Peyer's patch (tissue), 4 donors: Measurements from ENCODE around the gene ATP8A1. TPM values are rescaled to one million over a fixed set of nuclear protein-coding genes. Genes with fewer than 3 reads are reported as not detected.

Source experiments
- DNase-seq, 3 donors: peaks; one replicate each; pipeline ENCODE4 v3.0.0-alpha.2; 2017 to 2019
- H3K27ac ChIP-seq, 4 donors: fragments of 200-600 bp; sonication (generic); one replicate each; pipeline ENCODE4 v1.5.1; 2016 to 2019
- H3K27me3 ChIP-seq, 2 donors: fragments of 200-600 bp; sonication (generic); one replicate each; pipeline ENCODE4 v1.5.1; 2019
- H3K36me3 ChIP-seq, 3 donors: fragments of 200-600 bp; sonication (generic); one replicate each; pipeline ENCODE4 v1.5.1; 2016 to 2019
- H3K4me1 ChIP-seq, 4 donors: fragments of 200-600 bp; sonication (generic); one replicate each; pipeline ENCODE4 v1.5.1; 2016 to 2019
- H3K4me3 ChIP-seq, 4 donors: fragments of 200-600 bp; sonication (generic); 1 replicate in 3 of 4; 2 replicates in 1 of 4; pipeline ENCODE4 v1.5.1; 2016 to 2019; ENCODE audit warnings: mild to moderate bottlenecking in 1 of 4
- H3K9me3 ChIP-seq, 4 donors: fragments of 200-600 bp; sonication (generic); one replicate each; pipeline ENCODE4 v1.5.1; 2016 to 2019; ENCODE audit warnings: mild to moderate bottlenecking in 1 of 4
- CTCF ChIP-seq, 6 experiments: fragments of 450-650 bp in 4 of 6; fragments of 200-600 bp in 2 of 6; sonication (generic) in 1 of 6; IDR thresholded peaks; one replicate each; pipeline ENCODE4 v1.5.1; 2017 to 2019; ENCODE audit warnings: antibody characterized with exemption in 6 of 6, mild to moderate bottlenecking in 3 of 6, moderate library complexity in 1 of 6
- POLR2A ChIP-seq, 2 donors: fragments of 450-650 bp; IDR thresholded peaks; one replicate each; pipeline ENCODE4 v1.5.1; 2017; ENCODE audit warnings: antibody characterized with exemption in 2 of 2, mild to moderate bottlenecking in 2 of 2, moderate library complexity in 2 of 2
- total RNA-seq, 4 donors: library from RNA; depleted of rRNA; stranded (reverse); fragments of >200 nt; gene quantifications; one replicate each; pipeline ENCODE4 v1.1.0, GENCODE V29; 2016

The ATP8A1 gene
- total RNA-seq, 4 donors from 2014 or later: 71.0 to 172 (median 158) TPM

DNA sequence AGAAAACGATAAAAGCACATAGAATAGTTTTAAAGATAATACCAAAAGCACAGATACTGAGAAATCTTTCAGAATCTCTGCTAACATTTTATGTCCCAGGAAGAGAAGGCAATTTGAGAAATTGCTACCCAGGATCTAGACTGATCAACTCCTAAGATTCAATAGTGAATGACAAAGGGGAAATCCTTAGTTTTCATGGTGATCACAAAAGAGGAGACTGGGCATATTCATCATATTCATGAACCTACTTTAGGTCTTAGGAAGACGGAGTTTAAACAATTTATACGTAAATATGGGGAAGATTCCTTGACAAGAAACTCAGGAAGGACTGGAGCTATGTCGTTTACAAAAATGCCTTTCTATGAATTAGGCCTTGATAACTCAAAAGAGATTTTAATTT lies 172.3 kb downstream of the ATP8A1 start:
- Histone ChIP-seq H3K9me3 (no peaks in the 10 kb centered on the region), H3K27me3 (no peaks in the 10 kb centered on the region), H3K27ac (no peak overlapping the region), H3K36me3 (peaks cover 0 to 8% (median 0%) of the 10 kb centered on the region in 3 donors), H3K4me3 (no peak overlapping the region), H3K4me1 (no peaks in the 10 kb centered on the region)
- DNase-seq: no peak
- TF ChIP-seq POLR2A (IDR thresholded peaks at IDR 0.05) (no peak), CTCF (IDR thresholded peaks at IDR 0.05) (no peak)

- DNase-seq: no peak
- Histone ChIP-seq H3K36me3 (peaks cover 0 to 8% (median 0%) of the 10 kb centered on the region in 3 donors), H3K4me3 (no peak overlapping the region), H3K27me3 (no peaks in the 10 kb centered on the region), H3K27ac (no peak overlapping the region), H3K9me3 (no peaks in the 10 kb centered on the region), H3K4me1 (no peaks in the 10 kb centered on the region)
- TF ChIP-seq POLR2A (IDR thresholded peaks at IDR 0.05) (no peak), CTCF (IDR thresholded peaks at IDR 0.05) (no peak)
These were observed 173.2 kb downstream of the ATP8A1 start for GRCh38 chr4:42483426-42484379.

DNA sequence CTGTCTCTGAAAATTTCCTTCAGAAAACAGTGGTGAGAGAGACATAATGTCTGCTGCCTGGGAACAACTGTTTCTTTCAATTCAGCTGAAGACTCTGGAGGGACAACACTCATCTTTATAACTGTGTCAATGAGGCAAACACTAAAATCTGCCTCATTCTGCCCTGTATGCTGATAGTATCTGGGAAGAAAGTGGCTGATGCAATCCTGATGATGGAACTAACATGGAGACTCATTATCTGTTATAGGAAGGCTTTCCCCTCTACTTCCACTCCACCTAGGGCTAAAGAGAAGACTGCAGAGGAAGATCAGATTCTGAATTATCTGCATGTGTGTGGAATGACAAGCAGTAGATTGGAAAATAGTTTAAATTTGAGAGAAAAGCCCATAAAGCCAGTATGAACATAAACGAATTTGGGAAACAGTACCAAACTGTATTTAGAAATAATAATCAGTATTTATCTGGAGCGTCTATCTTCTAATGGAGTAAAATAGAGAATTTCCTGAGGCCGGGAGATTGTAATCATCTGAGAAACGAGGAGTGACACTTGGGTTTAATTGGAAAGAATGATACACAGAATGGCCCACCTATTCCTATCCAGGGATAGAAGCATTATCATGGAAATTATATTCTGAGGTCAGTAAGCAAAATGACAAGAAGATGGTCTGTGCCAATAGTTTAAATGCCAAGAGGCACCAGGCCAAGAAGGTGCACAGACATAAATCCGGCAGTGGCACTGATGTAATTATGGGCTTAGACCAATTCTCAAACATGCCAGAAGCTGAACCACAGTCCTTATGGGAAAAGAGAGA lies 174.2 kb downstream of the ATP8A1 start:
- no peaks in the 10 kb centered on the region for H3K4me1 ChIP-seq
- no peak for DNase-seq
- H3K27me3 ChIP-seq: no peaks in the 10 kb centered on the region
- no peak overlapping the region for H3K4me3 ChIP-seq
- peaks cover 0 to 8% (median 0%) of the 10 kb centered on the region in 3 donors for H3K36me3 ChIP-seq
- TF ChIP-seq POLR2A (IDR thresholded peaks at IDR 0.05) (no peak), CTCF (IDR thresholded peaks at IDR 0.05) (no peak)
- no peak overlapping the region for H3K27ac ChIP-seq
- no peaks in the 10 kb centered on the region for H3K9me3 ChIP-seq

DNA sequence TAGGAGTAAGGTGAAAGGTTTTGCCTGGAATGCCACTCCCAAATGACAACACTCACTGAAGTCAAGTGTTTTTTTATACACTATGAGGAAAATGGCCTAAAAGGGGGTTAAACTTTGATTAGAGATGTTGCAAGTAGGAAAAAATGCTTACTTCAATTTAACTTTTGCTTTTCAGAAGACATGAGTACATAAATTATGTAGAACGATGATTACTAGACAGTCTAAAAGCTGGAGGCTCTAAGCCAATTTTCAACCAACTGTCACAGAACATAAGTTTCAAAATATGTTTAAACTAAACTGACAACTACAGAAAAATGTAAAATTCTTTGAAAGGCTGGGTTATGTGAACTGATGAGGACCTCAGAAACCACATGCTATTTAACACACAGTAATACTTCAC lies 176.2 kb downstream of the ATP8A1 start:
- DNase-seq: no peak
- no peaks in the 10 kb centered on the region for H3K9me3 ChIP-seq
- no peak for TF ChIP-seq POLR2A (IDR thresholded peaks at IDR 0.05)
- TF ChIP-seq CTCF (IDR thresholded peaks at IDR 0.05): no peak
- H3K4me3 ChIP-seq: no peak overlapping the region
- no peaks in the 10 kb centered on the region for H3K27me3 ChIP-seq
- H3K36me3 ChIP-seq: peaks cover 0 to 8% (median 0%) of the 10 kb centered on the region in 3 donors
- no peak overlapping the region for H3K27ac ChIP-seq
- no peaks in the 10 kb centered on the region for H3K4me1 ChIP-seq

DNA sequence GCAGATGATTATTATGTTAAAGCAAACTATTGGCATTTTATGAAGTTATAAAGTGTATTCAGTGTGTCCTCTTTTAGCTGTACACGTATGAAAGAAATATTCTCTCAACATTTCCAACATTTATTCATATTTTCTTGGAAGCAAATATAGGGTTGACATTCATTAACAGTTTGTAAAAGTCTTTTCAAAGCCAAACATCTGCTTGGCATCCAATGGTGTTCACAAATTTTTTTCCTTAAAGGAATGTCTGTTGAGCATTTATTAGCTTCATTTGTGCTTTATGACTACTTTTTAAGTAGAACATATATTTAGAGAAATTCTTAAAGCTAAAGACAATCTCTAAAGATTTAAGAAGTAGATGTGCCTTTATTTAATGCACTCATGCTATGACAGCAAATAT lies 176.6 kb downstream of the ATP8A1 start:
- H3K4me1 ChIP-seq: no peaks in the 10 kb centered on the region
- TF ChIP-seq POLR2A (IDR thresholded peaks at IDR 0.05): no peak
- no peak for TF ChIP-seq CTCF (IDR thresholded peaks at IDR 0.05)

More for the DNA sequence above, 176.6 kb downstream of the ATP8A1 start:
- DNase-seq: no peak
- no peaks in the 10 kb centered on the region for H3K27me3 ChIP-seq
- H3K36me3 ChIP-seq: peaks cover 0 to 8% (median 0%) of the 10 kb centered on the region in 3 donors
- H3K9me3 ChIP-seq: no peaks in the 10 kb centered on the region
- no peak overlapping the region for H3K4me3 ChIP-seq
- H3K27ac ChIP-seq: no peak overlapping the region
